ENCODE measurements around the gene GPRC5B. TPM values are rescaled to one million over a fixed set of nuclear protein-coding genes. Genes with fewer than 3 reads are reported as not detected.

The GPRC5B gene
- total and polyA plus RNA-seq, 3 donors from 2014 or later, result 144 to 303 (median 195) TPM

DNA sequence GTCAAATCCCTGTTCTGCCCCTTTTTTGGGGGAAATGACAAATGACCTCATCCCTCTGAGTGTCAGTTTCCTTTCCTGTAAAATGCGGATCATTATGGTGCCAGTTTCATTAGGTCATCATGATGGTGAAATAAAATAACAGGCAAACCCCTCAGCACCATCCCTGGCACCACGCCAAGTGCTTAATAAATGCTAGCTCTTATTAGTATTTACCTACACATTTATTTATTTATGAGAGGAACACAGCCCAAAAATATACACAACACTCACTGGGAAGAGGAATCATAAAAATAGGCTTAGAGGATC, 28.6 kb upstream of the GPRC5B start:
- H3K4me3 ChIP-seq, result no peak overlapping the region
- H3K27me3 ChIP-seq, result no peaks in the 10 kb centered on the region
- no peak overlapping the region for H3K27ac ChIP-seq
- intact Hi-C loops (cut with DNase I; ENCODE audit: low total_unique reads), result no loop called here
- DNase-seq, result no peak
- H3K9me3 ChIP-seq, result no peaks in the 10 kb centered on the region
- no peaks in the 10 kb centered on the region for H3K4me1 ChIP-seq
- WGBS, 2 donors, result 78 to 82% methylated on average over 2 of the region's 2 CpGs
- no peaks in the 10 kb centered on the region for H3K36me3 ChIP-seq (ENCODE audit: low read depth, missing control alignments)
- TF ChIP-seq POLR2A (IDR thresholded peaks at IDR 0.05), result no peak
- TF ChIP-seq, protein P1, sequence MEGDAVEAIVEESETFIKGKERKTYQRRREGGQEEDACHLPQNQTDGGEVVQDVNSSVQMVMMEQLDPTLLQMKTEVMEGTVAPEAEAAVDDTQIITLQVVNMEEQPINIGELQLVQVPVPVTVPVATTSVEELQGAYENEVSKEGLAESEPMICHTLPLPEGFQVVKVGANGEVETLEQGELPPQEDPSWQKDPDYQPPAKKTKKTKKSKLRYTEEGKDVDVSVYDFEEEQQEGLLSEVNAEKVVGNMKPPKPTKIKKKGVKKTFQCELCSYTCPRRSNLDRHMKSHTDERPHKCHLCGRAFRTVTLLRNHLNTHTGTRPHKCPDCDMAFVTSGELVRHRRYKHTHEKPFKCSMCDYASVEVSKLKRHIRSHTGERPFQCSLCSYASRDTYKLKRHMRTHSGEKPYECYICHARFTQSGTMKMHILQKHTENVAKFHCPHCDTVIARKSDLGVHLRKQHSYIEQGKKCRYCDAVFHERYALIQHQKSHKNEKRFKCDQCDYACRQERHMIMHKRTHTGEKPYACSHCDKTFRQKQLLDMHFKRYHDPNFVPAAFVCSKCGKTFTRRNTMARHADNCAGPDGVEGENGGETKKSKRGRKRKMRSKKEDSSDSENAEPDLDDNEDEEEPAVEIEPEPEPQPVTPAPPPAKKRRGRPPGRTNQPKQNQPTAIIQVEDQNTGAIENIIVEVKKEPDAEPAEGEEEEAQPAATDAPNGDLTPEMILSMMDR (IDR thresholded peaks at IDR 0.05), result no peak

DNA sequence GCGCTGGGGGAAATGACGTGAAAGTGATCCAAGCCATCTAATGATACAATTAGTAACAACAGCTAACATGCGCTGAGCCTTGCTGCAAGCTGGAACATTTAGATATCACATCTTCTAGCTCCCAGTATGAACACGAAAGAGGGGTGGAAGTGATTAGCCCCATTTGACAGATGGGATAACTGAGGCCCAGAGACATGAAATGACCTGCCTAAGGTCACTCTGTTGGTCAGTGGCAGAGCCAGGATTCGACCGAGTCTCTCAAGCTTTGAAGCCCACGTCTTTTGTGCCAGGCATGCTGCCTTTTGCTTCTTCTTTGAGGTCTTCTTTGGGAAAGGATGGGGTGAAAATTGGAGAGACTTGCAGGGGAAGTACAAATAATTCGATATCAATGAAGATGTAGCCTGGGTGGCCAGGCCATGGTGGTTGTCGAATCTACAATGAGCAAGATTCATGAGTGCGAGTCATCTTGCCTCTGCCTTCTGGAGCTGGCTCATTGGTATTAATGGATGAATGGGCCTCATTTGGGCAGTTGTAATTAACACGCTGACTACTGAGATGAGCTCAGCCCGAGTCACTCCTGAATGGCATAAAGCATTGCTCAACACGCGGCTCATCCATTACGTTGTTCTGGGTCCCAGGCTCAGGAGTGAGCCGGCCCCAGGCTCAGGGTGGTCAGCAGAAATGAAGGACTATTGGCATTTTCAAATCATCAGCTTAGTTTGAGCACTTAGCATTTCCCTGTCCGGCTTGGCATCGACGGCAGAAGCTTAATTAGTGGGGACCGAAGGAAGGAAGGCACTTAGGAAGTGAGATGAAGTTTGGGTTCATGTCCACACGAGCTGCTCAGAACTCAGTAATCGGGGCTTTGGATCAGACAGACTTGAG, 28.0 kb upstream of the GPRC5B start:
- WGBS, 2 donors, result 74 to 81% methylated on average over 22 of the region's 22 CpGs
- H3K9me3 ChIP-seq, result no peaks in the 10 kb centered on the region
- no peak overlapping the region for H3K27ac ChIP-seq
- DNase-seq, result no peak
- no peaks in the 10 kb centered on the region for H3K27me3 ChIP-seq
- intact Hi-C loops (cut with DNase I; ENCODE audit: low total_unique reads), result no loop called here
- no peak overlapping the region for H3K4me3 ChIP-seq
- H3K36me3 ChIP-seq (ENCODE audit: low read depth, missing control alignments), result no peaks in the 10 kb centered on the region
- TF ChIP-seq, protein P1 (IDR thresholded peaks at IDR 0.05), result no peak
- no peak for TF ChIP-seq POLR2A (IDR thresholded peaks at IDR 0.05)
- no peaks in the 10 kb centered on the region for H3K4me1 ChIP-seq

DNA sequence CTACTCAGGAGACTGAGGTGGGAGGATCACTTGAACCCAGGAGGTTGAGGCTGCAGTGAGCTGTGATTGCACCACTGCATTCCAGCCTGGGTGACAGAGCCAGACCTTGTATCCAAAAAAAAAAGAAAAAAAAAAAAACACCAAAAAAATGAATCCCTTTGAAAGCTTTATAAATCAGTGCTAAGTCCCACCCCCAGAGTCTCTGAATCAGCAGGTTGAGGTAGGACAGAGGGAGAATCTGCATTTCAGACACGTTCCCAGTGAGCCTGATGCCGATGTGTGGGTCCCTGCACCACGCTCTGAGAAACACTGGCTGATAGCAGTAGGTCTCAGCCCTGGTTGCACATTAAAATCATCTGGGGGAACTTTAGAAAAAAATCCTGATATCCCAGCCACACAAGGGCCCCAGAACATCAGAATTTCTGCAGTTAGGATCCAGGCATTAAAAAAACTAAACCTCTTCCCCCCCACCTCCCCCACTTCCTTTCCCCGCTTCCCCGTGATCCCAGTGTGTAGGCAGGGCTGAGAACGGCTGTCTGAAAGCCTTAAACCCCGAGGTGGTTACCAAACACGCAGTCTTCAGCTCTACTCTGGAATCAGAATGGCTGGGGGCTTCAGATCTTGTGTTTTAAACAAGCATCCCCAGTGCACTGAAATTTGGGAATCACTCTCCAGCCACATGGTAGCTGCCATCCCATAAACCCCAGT, 27.3 kb upstream of the GPRC5B start:
- Histone ChIP-seq H3K9me3 (no peaks in the 10 kb centered on the region), H3K27me3 (no peaks in the 10 kb centered on the region), H3K4me1 (no peaks in the 10 kb centered on the region), H3K4me3 (no peak overlapping the region), H3K36me3 (ENCODE audit: low read depth, missing control alignments) (no peaks in the 10 kb centered on the region), H3K27ac (no peak overlapping the region)
- intact Hi-C loops (cut with DNase I; ENCODE audit: low total_unique reads), result no loop called here
- WGBS, 2 donors, result 68 to 77% methylated on average over 8 of the region's 8 CpGs
- DNase-seq, result no peak
- TF ChIP-seq, protein P1 (IDR thresholded peaks at IDR 0.05), result no peak
- no peak for TF ChIP-seq POLR2A (IDR thresholded peaks at IDR 0.05)

DNA sequence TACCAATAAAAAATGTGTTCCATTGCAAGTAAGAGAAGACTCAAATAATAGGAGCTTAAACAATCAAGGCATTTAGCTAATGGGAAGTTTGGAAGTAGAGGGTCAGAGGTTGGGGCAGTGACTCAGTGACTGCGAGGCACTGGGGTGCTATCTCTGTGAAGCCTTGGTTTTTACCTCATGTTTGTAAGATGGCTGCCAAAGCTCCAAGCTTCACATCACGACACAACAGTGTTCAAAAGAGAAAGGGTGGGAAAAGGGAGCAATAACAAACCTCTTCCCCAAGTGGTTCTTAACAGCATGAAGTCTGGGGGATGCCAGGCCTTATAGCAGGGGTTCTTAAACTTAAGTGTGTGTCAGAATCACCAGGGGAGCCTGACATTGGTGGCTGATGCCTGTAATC, 26.6 kb upstream of the GPRC5B start:
- H3K4me3 ChIP-seq, result no peak overlapping the region
- no peaks in the 10 kb centered on the region for H3K4me1 ChIP-seq
- H3K9me3 ChIP-seq, result no peaks in the 10 kb centered on the region
- H3K27ac ChIP-seq, result no peak overlapping the region
- DNase-seq, result no peak
- intact Hi-C loops (cut with DNase I; ENCODE audit: low total_unique reads), result no loop called here
- whole genome bisulfite sequencing, 2 donors, result 83 to 90% methylated on average over 2 of the region's 2 CpGs
- TF ChIP-seq POLR2A (IDR thresholded peaks at IDR 0.05), result no peak
- TF ChIP-seq, protein P1 (IDR thresholded peaks at IDR 0.05), result no peak
- no peaks in the 10 kb centered on the region for H3K27me3 ChIP-seq
- no peaks in the 10 kb centered on the region for H3K36me3 ChIP-seq (ENCODE audit: low read depth, missing control alignments)
